Stimulated activated CD4-positive, alpha-beta T cell treated with anti-CD3 and anti-CD28 coated beads, Interleukin-1b, Interleukin-23, amount 100 ng/mL, for 1 hour (primary cell): ENCODE measurements around the gene NOS1AP.

Experiments
- DNase-seq, 2 donors: peaks; one replicate each; pipeline ENCODE4 v3.0.0-alpha.2; 2020; ENCODE audit warnings: low read depth in 2 of 2

The NOS1AP gene

DNA sequence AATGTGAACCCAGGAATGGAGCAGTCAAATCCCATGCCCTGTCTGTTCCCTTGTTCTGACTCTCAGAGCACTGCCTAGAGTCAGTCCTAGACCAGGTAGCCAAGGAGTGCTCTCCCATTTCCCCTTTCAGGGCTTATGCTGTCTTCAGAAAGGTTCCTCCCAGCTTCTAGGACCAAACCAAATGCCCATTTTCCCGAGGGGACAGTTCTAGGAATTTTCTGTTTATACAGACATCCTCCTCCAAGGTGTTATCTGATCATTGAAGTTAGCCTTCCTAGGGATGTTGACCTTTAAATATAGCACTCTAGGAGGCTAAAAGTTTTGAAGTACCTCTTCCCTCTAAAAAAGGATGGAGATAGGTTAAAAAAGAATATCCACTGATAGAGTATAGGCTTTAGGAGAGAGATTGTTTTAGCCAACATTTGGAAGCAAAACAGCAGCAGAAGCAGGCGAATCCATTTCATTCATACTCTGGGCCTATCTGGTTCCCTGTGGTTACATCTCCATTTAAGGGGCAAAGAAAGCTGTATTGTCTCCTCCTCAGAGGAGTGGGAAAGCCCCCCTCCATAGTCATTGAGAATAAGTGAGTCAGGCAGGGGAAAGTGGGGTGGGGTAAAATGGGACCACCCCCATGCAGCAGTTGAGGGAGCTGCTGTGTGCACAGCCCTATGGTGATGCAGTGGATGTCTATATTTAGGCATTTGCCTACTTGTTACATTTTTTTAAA is 180.7 kb downstream of the NOS1AP start:
- DNase-seq = no peak

DNA sequence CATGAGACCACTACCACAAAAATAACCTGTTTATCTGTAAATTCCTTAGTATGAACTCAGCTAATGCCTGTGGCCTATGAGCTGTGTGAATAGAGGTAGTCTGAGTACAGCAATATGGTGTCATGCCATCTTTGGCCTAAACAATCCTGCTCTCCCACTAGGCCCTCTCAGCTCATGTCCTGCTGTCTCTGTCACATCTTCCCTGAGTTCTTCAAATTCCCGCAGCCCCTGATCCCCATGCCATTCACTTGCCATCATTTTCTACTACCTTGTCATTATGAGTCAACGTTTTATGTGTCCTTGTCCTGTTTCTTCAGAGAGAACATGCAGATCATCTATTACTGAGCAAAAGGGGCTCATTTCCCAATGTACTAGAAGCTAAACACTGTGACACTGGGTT is 181.6 kb downstream of the NOS1AP start:
- DNase-seq = no peak

DNA sequence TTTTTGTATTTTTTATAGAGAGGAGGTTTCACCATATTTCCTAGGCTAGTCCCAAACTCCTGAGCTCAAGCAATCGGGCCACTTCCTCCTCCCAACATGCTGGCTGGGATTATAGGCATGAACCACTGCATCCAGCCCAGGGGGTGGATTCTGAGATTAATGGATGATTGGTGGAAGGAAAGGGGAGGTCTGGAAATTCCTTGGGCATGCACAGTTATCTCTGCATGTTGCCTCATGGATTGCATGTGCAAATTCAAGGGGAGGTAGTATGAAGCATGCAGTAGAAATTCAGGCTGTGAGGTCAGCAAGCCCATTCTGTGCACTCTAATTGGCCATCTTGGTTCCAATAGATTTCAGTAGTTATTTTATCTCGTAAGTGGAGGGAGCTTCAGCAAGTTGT is 182.7 kb downstream of the NOS1AP start:
- DNase-seq = no peak

DNA sequence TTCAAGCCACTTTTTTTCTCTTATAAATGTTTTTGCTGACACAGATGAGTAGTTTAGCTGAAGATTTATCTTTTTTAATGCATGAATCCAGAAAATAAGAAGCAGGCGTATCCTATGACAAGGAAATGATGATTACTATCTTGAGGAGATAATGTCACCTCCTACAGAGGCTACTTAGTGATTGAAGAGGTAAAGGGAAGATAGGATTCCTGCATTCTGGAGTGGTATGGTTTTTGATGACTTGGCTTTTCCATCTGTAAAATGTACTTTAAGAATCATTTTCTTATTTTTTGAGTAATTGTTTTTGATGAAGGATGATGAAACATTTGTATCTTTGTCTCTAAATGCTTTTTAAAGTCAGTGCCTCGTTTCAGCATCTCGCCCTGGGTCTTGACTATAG is 184.3 kb downstream of the NOS1AP start:
- DNase-seq = no peak

DNA sequence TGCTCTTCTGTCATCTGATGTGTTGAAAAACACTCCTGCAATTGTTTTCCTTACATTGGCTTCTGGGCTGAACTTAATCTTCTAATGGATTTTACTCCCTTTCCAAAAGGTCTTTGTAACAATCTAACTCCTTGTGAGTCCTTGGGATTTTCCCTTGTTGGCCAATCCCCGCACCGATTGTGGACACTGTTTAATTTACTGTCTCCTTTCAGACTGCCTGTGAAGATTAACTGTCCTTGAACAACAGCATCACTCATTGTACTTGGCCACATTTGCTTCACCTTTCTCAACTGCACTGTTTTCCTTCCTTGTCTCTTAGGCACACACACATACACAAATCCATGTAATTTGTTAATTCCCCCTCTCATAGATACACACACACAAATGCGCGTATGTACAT is 186.8 kb downstream of the NOS1AP start:
- no peak for DNase-seq

DNA sequence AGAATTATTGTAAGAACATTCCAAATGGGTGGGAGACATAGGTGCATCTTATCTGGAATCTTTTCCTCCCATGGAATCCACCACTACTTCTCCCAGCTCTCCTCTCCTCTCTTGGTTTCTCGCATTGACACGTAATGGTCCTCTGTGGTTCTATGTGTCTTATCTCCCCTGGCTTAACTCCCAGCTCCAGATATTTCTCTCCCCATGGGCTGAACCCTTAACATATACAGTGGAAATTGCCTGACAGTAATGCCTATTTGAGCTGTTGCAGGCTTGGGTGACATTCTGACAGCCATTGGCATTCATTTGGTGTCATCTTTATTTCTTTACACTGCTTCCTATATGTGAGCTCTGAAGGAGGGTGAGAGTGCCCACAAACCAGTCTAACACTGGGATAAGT is 188.9 kb downstream of the NOS1AP start:
- DNase-seq = no peak

DNA sequence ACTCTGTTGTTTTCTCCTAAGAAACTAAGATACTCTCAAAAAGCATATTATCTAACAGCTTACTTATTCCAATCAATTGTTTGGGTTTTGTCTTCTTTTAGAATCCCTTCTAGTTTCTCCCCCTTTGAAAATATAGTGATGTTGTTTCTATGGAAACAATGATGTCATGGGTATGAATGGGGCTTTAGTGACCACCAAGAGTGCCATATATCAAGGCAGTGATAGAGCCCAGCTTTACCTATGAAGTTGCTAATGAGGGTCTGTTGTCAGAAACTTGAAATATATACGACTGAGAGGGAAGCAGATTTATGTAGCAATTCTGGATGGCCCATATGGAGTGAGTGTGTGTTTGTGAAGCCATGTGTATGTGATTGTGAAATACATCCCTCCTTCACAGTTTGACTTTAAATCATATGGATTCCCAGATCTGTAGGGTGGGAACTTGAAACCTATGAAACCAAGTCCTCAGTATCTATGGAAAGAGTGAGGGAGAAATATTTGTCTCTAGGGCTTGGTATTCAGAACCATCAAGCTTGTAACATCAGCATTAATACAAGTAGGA is 190.5 kb downstream of the NOS1AP start:
- no peak for DNase-seq

DNA sequence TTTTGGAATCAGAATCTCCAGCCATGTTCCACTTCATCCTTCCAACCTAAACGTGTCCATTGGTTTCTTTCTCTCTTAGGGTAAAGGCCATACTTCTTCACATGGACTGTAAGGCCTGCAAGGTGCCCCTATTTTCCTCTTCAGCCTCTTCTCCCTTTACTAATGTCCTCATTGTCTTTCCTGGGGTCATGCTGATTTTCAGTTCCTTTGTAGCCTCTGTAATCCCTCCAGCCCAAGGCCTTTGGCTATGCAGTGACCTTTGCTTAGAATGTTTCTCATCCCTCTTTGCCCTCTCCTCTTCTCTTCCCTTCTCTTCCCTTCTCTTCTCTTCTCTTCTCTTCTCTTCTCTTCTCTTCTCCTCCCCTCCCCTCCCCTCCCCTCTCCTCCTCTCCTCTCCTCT is 194.6 kb downstream of the NOS1AP start:
- no peak for DNase-seq

DNA sequence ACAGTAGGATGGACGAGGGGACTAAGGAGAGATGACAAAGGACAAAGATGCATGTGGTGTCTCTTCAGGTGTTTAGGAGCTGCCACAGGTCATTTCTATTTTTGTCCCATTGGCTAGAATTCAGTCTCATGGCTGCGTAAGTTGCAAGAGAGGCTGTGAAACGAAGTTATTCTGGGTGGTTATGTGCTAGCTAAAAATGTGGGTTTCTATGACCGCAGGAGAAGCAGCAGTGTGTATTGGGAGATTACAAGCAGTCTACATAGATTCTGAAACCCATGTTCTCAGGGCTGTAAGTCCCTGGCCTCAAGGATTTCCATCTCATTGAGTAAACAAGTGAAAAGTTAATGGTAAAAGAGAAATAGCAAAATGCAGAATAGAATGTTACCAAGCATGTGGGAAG is 196.5 kb downstream of the NOS1AP start:
- DNase-seq = no peak

DNA sequence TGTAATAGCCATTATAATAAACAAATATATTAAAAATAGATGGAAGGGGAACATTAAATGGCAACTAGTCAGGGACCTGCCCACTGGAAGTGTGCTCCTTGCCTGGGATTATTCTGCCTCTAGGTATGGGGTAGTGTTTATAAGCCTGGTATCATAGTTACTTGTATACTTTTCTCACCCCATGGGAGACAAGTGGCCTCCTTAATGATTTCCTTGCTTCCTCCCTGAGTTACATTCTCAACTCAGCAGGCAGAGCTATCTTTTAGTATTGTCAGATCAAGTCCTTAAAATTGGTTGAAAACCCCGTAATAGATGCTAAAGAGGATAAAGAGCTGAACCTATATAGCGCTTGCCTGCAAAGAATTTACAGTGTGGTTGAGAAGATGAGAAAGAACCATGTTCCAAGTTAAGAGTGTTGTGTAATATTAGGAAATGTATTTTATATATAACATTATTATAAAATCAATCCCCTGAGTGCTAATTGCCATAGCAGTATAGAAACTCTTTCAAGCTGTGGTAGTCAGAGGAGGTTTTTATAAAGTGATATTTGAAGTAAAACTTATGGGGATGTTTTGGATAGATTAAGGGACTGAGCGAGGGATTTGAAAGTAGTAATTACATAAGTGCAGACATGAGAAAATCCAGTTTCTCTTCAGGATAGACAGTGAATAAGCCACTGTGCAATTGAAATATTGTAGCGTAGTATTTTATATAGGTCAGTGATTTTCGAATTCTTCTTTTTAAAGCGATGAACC is 200.7 kb downstream of the NOS1AP start:
- no peak for DNase-seq

DNA sequence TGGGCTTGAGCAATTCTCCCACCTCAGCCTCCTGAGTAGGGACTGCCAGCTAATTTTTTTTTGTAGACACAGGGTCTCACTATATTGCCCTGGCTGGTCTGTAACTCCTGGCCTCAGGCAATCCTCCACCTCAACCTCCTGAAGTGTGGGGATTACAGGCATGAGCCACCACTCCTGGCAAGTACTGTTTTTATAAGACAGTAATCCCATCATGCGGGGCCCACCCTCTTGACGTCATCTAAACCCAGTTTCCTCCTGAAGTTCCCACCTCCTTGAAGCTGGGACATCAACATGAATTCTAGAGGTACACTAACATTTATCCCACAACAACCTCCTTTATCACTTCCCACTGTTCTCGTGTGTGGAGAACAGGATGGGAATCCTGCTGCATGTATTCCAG is 202.5 kb downstream of the NOS1AP start:
- no peak for DNase-seq

DNA sequence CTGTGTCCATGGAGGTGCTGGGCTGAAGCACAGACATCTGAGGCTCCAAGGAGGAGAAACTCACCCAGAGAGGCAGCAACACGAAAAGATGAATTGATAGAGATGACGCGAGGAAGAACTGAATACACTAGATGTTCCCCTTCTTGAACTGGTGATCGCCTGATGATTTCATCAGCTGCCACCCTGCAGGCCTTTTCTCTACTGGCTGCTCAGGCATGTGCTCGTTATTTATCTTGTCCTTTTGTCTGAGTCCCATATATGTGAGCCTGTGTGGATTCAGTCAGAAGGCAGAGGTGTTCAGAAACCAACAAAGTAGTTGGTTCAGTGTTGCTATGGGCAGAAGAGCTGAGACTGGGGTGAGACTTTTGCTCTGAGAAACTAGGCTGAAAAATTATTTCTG is 202.9 kb downstream of the NOS1AP start:
- no peak for DNase-seq

DNA sequence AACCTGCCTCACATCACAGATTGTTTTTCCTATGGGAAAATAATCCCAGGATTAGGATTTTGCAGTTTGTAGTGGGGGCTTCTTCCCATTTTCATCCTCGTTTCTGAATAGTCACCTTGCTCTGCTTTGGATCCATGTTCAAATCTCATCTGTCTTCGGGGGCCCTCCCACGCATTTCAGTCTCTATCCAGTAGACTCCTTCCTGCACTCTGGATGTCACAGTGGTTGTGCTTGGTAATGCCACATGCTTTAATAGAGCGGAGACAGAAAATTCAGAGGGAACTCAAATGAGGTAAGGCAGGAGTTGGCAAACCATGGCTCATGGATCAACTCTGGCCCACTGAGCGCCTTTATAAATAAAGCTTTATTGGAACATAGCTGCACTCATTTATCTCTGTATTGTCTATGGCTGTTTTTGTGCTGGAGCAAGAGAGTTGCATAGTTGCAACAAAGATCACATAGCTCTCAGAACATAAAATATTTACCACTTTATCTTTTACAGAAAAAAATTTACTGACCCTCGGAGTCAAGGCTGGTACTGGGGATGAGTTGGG is 206.2 kb downstream of the NOS1AP start:
- no peak for DNase-seq

DNA sequence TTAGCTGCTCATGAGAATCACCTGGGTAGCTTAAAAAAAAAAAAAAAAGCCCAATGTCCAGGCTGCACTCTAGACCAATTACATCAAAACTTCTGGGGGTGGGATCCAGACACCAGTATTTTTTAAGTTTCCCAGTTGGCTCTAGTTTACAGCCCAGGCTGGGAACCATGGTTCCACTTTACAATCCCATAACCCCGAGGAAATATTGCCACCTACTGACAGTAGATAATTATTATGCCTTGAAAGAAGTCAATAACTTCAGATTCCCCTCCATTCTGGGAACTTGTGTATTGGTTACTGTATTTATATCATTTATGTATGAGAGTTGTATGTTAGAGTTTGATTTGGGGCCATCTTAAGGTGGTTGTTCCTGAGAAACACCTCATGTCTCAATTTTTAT is 207.0 kb downstream of the NOS1AP start:
- no peak for DNase-seq

DNA sequence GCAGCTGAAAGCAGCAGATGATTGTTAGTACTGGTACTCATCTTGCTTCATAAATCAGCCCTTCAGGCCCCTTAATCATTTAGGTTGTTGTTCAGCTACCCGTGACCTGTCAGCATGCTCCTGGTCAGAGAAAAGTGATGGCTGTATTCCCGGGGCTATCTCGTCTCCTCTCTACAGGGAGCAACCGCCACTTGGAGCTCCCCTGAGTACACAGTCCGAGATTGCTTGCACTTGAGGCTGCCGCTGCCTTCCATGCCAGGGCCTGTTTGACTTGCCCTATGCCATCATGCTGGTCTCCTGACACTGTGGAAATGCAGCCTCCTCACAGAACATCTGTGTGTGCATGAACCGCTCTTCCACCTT is 209.6 kb downstream of the NOS1AP start:
- DNase-seq = no peak

DNA sequence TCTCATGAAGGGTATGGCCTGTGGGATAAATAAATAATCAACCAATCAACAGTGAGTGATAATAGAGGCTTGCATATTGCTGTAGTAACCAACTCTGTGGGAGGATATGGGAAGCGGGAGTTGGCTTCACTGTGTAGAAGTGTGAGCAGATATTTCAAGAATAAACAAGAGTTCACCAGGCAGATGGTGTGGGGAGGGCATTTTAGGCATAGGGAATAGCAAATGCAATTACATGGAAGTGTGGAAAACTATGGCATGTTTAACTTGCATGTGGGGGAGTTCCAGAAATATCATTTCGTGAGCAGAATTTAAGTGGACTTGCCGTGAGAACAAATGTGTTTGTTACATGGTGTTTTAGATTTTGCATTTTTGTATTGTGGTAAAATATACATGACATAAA is 211.9 kb downstream of the NOS1AP start:
- DNase-seq = no peak

DNA sequence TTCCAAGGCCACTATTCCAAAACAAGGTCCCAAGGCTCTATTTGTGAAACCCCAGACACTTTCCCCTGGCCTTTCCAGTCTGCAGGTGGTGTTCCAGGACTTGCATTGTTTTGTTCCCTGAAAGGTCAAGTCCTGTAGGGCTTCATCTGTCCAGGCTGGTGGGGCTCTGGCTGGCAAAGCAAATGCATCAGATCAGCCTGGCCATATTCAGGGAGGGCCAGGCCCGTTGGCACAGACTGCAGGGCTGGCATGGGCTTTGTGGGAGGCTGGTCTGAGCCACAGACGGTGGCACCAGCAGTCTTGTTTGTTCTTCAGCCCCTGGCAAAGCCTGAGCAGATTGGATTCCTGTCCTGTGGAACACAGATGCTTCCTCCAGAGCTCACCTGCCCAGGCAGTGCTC is 214.2 kb downstream of the NOS1AP start:
- no peak for DNase-seq

DNA sequence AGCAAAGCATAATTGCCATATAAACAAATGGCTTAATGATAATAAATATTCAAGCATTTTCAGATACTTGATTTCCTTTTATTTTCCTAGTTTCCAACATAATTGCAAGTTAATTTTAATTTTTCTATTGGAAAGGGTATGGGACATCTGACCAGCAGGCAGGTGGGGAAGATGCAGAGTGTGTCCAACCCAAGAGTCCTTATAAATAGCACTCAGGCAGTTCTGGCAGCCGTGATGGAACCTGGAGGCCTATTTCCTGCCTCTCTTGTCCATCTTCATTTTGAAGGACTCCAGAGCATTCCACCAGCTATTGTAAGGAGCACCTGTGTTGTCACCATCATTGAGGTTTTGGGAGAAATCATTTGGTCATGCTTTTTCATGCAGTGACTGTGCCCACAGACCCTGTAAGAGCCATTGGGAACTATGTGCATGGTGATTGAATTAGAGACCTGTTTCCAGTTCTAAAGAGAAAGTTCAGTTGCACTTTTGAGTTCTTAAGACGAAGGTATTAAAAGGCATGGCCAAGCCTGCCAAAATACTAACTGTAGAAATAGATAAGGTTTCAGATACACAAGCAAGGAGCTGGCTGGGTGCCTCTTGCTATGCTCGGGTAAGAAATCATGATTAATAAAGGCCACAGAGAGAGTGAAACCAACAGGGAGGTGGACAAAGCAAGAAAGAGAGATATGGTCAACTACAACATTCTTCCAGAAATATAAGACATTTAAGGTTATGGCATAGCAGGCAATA is 214.9 kb downstream of the NOS1AP start:
- DNase-seq = no peak

DNA sequence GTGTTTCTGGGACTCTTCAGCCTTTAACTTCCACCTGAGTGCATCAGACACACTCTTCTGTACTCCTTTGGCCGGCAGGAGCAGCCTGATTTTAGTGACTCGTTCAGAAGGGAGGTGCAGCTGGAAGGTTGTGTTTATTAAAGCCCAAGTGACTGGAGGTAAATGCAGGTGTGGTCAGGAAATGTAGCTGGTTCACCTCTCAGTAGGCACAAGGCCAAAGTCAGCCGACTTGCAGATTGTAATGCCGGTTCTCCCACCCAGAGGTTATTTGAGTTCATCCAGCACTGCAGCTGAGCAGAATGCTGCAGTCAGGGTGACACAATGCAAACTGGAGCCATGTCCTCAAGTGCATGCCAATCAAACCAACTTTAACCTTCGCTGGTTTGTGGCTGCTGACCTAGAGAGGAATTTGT is 215.7 kb downstream of the NOS1AP start:
- DNase-seq = no peak

DNA sequence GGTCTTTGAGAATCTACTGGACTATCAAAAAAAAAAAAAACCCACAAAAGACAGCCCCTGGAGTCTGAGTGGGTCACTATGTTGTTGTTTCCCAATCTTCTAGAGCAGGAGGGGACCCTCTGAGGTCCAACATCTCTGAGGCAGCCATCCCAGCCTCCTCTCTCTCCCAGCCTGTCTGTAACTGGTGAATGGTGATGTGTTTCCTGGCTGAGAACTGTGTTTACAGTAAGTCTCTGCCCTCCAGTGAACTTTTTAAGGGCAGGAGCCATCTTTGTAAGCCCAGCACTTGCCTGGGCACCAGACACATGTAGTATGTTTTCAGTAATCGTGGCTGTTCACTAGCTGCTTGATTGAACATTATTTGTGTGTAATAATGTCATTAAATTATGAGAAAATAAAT is 221.5 kb downstream of the NOS1AP start:
- DNase-seq = no peak

DNA sequence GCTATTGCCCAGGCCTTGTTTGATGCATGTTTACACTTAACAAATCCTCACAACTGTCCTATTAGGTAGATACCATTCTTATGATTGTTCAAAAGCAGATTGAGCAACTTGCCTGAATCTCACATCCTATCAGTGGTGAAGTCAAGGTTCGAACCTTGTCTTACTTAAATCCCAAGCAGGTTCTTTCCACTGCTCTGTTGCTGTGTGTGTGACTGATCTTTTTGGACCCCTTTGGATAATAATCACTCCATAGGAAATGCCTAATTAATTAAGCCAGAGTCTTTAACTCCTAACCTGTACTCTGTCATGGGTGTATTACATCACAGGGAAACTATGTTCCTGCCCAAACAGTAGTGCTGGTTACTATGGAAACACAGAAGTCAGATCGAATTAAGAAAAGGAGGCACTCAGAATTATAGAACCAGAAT is 222.9 kb downstream of the NOS1AP start:
- no peak for DNase-seq

DNA sequence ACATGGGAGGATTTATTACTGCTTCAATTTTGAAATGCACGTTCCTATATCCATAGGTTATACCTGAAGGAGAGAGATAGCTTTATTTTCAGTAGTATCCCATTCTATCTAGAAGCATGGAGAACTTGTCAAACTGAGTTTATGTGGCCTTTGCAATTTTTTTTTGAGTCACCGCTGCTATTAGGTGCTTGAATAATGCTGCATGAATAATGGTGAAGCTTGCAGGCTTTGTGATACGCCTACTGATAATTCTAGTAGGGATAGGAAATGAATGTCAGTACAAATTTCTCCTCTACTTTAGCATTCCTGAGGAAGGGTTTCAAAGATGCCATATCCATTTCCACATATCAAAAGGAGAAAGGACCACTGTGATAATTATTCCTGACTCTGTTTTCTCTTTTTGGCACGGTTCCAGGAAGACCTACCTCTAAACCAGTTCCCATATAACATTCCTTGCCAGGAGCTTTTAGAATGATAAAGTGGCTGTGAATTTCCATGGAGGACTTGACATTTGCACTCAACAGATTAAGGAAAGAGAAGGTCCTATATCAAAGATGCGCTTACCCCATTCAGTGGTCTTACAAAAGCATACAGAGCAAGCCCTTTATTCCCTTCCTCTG is 223.7 kb downstream of the NOS1AP start:
- DNase-seq = no peak
